Stimulated activated CD8-positive, alpha-beta memory T cell treated with anti-CD3 and anti-CD28 coated beads, Interleukin-7, amount 100 ng/mL, for 4 hours (primary cell): ENCODE data around the gene ELF1.
"Not testable (repeated sequence)": the region's sequence is repeated elsewhere in the genome, so short reads cannot be mapped to it uniquely, and the experiment has no call there.

Experiments
- DNase-seq, 2 donors: peaks; one replicate each; pipeline ENCODE4 v3.0.0-alpha.2; 2020; ENCODE audit warnings: low read depth in 2 of 2

The ELF1 gene

DNA sequence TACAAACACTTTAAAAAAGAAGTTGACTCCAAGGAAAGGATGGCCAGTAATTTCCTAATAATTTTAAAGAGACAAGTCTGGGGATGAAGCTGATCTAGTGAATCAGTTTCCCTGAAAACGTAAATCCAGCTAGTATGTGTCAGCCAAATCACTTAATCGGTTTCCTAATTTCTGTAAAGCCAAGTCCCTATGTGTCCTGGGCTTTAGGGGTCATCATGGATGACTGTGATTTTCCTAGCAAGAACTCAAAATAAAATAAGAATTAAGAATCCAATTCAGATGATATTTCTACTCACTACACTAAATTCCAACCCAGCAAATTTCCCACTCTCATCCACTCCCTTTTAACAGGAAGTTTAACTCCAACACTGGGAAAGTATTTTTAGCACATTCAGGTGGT, 35.9 kb downstream of the ELF1 start:
- DNase-seq, result no peak

DNA sequence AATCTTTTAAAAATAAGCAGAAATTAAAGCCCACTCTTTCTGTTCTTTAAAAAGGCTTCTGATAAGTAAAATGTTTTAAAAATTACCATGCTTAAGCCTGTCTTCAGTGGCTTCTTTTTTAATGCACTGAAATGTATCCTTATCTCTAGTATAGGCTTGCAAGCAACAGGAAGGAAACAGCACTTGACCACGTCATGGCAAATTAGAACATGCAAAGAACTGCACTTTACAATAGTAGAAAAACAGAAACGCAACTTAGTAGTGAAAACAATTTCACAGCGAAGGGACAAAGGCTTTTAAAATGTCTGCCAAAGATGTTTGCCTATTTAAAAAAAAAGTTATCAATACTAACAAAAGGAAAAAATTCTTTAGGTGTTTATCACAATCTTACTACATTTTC, 36.3 kb downstream of the ELF1 start:
- peak; percentile 27 to 63 for DNase-seq

- no peak for DNase-seq
Observed at GRCh38 chr13:40981949-40982348, 37.2 kb downstream of the ELF1 start.

GRCh38 chr13:40981361-40981760, 37.8 kb downstream of the ELF1 start:
- DNase-seq, result no peak

GRCh38 chr13:40980461-40980860, 38.7 kb downstream of the ELF1 start:
- no peak for DNase-seq

GRCh38 chr13:40979232-40979631, 39.9 kb downstream of the ELF1 start:
- DNase-seq, result no peak

DNA sequence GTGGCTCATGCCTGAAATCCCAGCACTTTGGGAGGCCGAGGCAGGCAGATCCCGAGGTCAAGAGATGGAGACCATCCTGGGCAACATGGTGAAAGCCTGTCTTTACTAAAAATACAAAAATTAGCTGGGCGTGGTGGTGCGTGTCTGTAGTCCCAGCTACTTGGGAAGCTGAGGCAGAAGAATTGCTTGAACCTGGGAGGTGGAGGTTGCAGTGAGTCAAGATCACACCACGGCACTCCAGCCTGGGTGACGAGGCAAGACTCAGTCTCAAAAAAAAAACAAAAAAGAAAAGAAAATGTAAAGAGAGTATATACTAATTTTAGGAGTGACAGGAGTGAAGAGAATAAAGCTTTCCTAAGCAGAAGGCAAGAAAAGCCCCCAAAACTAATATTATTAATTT, 41.0 kb downstream of the ELF1 start:
- DNase-seq, result not testable (repeated sequence)

- no peak for DNase-seq
Observed at GRCh38 chr13:40975441-40975840, 43.7 kb downstream of the ELF1 start.

DNA sequence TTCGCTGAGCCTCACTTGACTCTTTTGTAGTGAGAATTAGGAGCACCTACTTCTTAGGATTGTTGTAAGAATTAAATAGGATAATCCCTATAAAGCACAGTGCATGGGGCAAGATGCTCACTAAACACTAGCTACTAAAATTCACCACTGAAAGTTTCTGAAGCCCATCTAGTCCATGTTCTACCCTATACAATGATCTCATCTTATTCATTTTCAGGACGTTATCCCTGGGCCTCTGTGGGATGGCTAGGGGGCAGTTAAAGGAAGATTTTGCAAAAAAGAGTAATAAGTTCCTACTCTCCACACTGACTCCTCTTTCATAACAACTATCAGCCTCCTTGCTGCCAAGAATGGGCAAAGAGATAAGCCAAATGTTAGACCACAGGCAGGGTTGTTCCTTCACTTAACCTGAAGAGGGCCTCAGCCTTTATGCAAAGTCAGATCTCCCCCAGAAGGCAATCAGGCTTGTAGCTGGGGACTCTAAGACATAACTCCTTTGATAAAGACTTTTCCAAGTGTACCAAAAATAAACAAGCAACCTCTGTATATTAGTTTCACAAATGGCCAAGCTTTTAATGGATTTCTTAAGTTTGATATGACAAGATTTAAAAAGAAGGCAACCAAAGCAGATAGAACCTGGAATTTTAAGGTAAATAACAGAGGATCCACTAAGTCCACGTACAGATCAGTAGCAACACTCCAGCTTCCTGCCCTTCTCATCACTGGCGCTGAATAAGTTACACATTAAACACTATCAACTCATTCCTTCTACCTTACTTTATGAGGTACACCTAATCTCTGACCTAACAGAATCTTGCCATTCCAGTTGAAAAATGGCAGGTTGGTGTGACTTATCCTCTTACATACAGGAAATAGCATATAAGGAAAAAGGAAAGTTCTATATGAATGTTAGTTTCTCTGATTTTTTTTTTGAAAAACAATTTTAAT, 44.4 kb downstream of the ELF1 start:
- no peak for DNase-seq

DNA sequence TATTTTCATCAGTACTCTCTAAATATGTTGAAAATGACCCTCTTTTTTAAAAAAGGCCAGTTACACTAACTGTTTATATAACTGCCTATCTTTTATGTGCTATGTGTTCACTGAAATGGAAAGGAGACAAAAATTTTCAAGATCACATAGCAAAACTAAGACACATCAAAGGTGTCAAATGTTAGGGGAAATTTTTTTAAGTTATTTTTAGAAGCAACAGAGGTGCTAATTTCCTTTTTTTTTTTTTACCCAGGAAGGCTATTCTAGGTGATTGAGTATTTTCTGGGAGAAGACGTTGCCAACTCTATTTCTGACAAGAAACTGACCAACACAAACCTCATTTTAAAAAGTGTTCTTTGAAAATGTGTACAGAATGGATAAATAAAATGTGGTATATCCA, 45.7 kb downstream of the ELF1 start:
- no peak for DNase-seq

DNA sequence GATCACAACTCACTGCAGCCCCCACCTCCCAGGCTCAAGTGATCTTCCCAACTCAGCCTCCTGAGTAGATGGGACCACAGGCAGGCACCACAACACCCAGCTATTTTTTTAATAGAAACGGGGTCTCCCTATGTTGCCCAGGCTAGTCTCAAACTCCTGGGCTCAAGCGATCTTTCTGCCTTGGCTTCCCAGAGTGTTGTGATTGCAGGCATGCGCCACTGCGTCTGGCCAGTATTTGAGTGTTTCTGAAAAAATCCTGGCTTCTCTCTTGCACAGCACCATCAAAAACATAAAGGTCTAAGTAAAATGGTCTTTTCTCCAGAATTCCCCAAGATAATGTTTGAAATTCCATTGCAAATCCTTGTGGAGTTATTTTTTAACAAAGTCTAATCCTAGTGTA, 47.8 kb downstream of the ELF1 start:
- DNase-seq, result no peak

DNA sequence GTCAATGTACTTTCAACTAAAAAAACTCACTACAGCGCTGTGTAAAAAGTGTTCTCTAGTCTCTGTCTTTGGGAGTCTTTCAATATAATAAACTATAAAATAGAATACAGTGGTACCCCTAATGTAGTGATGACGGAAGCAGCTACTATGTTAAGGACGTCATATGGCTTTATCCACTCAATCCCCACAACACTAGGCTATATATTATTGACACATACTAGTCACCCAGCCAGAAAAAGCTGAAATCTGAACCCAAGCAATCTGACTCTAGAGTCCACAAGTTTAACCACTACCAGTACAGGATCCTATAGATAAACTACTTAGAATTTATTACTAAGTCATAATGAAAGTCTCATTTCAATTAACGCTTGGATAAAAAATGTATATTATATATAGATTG, 48.3 kb downstream of the ELF1 start:
- no peak for DNase-seq

DNA sequence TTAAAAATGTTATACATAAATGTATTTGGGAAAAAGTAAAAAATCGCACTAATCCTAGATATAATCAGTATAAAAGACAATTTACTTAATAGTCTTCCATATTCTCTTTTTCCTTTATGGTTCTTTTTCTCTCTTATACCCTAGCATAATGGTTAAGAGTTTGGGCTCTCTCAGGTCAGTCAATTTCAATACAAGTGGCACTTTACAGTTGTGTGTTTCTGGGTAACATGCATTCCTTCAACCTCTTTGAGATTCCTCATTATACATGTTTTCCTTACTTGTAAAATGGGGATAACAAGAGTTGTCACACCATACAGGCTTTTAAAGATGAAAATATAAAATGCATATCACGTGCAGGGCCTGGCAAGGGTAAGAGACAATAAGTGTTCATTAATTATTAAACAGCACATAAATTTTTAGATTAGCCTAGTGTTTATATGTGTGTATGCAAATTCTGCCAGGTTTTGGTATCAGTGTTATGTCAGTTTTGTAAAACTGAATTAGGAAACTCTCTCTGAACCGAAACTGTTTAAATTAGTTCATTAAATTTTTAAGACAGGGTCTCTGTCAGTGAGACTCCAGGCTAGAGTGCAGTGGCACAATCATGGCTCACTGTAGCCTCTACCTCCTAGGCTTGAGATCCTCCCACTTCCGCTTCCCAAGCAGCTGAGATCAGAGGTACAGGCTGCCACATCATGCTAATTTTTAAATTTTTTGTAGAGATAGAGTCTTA, 49.8 kb downstream of the ELF1 start:
- DNase-seq, result no peak

GRCh38 chr13:40968416-40969000, 50.6 kb downstream of the ELF1 start:
- DNase-seq, result no peak

GRCh38 chr13:40966298-40966697, 52.8 kb downstream of the ELF1 start:
- no peak for DNase-seq

DNA sequence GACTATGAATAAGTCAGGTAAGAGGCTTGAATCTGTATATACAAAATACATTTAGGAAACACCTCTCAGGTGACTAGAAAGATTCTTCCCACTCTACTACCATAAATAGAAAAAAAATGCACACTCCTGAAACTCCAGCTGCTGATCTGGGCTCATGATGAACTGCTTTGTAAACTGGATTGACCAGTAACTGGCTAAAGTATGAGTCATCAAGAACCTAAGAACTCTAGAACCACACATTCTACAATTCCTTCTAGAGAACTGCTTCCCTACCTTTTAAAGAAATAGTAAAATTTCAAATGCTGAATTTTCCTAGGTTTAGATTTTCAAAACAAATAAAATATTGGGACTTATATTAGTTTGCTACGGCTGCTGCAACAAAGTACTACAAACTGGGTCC, 55.2 kb downstream of the ELF1 start:
- no peak for DNase-seq

GRCh38 chr13:40961826-40962225, 57.3 kb downstream of the ELF1 start:
- DNase-seq, result no peak

DNA sequence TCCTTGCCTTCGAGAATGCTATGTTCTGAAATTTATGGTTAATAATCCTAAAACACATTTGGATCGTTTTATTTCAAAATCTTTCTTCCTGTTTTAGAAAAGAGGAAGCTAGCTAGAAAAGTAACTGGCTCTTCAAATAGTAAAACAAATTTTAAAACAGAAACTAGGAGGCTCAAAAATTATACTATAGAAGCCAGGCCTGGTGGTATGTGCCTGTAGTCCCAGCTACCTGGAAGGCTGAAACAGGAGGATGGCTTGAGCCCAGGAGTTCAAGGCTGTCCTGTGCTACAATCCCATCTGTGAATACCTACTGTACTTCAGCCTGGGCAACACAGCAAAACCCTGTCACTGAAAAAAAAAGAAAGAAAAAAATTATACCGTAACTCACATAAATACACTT, 57.9 kb downstream of the ELF1 start:
- DNase-seq, result no peak

DNA sequence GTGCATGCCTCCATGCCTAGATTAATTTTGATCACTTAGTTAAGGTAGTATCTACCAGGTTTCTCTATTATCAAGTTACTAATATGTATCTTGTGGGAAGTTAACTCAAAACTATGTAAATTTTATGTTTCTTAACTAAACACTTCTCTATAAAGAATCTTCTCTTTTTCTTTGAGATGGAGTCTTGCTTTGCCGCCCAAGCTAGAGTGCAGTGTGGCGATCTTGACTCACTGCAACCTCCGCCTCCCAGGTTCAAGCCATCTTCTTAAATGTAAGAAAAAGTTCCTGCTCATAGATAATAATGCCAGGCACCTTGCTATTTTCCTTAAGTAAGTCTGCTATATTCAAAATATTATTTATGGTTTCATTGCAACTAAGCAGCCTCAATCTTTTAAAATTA, 58.4 kb downstream of the ELF1 start:
- DNase-seq, result no peak

- DNase-seq, result no peak
Observed at GRCh38 chr13:40958655-40959054, 60.5 kb downstream of the ELF1 start.

- DNase-seq, result no peak
Observed at GRCh38 chr13:40946485-40946884, 72.6 kb downstream of the ELF1 start.

- DNase-seq, result no peak
Observed at GRCh38 chr13:40943073-40943472, 76.0 kb downstream of the ELF1 start.

GRCh38 chr13:40941581-40941980, 77.5 kb downstream of the ELF1 start:
- DNase-seq, result no peak
